Measurements from ENCODE around the gene NTN1. TPM values are rescaled to one million over a fixed set of nuclear protein-coding genes. Genes with fewer than 3 reads are reported as not detected.
A peak's percentile ranks its signal among the peaks of the same experiment; 100 is the strongest.

Gene NTN1
- total and polyA plus RNA-seq, 2 experiments from 2014 or later = 0.16 to 0.60 TPM

GRCh38 chr17:9261081-9262012, 240.0 kb downstream of the NTN1 start:
- no peak for DNase-seq (ENCODE audit: low read depth in 1 of 2, low spot score in 1 of 2)
- Histone ChIP-seq H3K9me3 (ENCODE audit: low read depth) (no peaks in the 10 kb centered on the region), H3K27ac (no peak overlapping the region), H3K27me3 (no peaks in the 10 kb centered on the region), H3K36me3 (no peaks in the 10 kb centered on the region), H3K4me3 (no peak overlapping the region), H3K4me1 (ENCODE audit: low read depth) (peaks cover 1% of the 10 kb centered on the region)
- TF ChIP-seq CTCF (IDR thresholded peaks at IDR 0.05; ENCODE audit: low read depth, low read length) = no peak

GRCh38 chr17:9266031-9266680, 244.8 kb downstream of the NTN1 start:
- no peaks in the 10 kb centered on the region for H3K27me3 ChIP-seq
- H3K27ac ChIP-seq = no peak overlapping the region
- H3K9me3 ChIP-seq (ENCODE audit: low read depth) = no peaks in the 10 kb centered on the region
- no peak for DNase-seq (ENCODE audit: low read depth in 1 of 2, low spot score in 1 of 2)
- H3K36me3 ChIP-seq = no peaks in the 10 kb centered on the region
- TF ChIP-seq CTCF (IDR thresholded peaks at IDR 0.05; ENCODE audit: low read depth, low read length) = no peak
- no peak overlapping the region for H3K4me3 ChIP-seq
- H3K4me1 ChIP-seq (ENCODE audit: low read depth) = peaks cover 9% of the 10 kb centered on the region

- Histone ChIP-seq H3K36me3 (no peaks in the 10 kb centered on the region), H3K27ac (no peak overlapping the region), H3K27me3 (no peaks in the 10 kb centered on the region), H3K4me3 (no peak overlapping the region), H3K9me3 (ENCODE audit: low read depth) (no peaks in the 10 kb centered on the region), H3K4me1 (ENCODE audit: low read depth) (peaks cover 9% of the 10 kb centered on the region)
- no peak for TF ChIP-seq CTCF (IDR thresholded peaks at IDR 0.05; ENCODE audit: low read depth, low read length)
- DNase-seq (ENCODE audit: low read depth in 1 of 2, low spot score in 1 of 2) = peak in 1 of 2 donors; percentile 19
Measured at GRCh38 chr17:9266697-9267117, 245.4 kb downstream of the NTN1 start.

GRCh38 chr17:9268546-9268945, 247.2 kb downstream of the NTN1 start:
- H3K36me3 ChIP-seq = no peaks in the 10 kb centered on the region
- no peaks in the 10 kb centered on the region for H3K27me3 ChIP-seq
- TF ChIP-seq CTCF (IDR thresholded peaks at IDR 0.05; ENCODE audit: low read depth, low read length) = no peak
- no peak overlapping the region for H3K27ac ChIP-seq
- H3K4me3 ChIP-seq = no peak overlapping the region
- DNase-seq (ENCODE audit: low read depth in 1 of 2, low spot score in 1 of 2) = no peak
- peaks cover 9% of the 10 kb centered on the region for H3K4me1 ChIP-seq (ENCODE audit: low read depth)
- no peaks in the 10 kb centered on the region for H3K9me3 ChIP-seq (ENCODE audit: low read depth)

GRCh38 chr17:9269350-9270035, 248.2 kb downstream of the NTN1 start:
- Histone ChIP-seq H3K9me3 (ENCODE audit: low read depth) (no peaks in the 10 kb centered on the region), H3K27ac (no peak overlapping the region), H3K4me3 (no peak overlapping the region), H3K36me3 (no peaks in the 10 kb centered on the region), H3K4me1 (ENCODE audit: low read depth) (peaks cover 9% of the 10 kb centered on the region), H3K27me3 (no peaks in the 10 kb centered on the region)
- DNase-seq (ENCODE audit: low read depth in 1 of 2, low spot score in 1 of 2) = no peak
- TF ChIP-seq CTCF (IDR thresholded peaks at IDR 0.05; ENCODE audit: low read depth, low read length) = no peak

All from cardiac muscle cell (in vitro differentiated cells and primary cell).